Stimulated activated CD8-positive, alpha-beta memory T cell treated with anti-CD3 and anti-CD28 coated beads, Interleukin-12 subunit alpha, Interleukin-12 subunit beta, amount 100 ng/mL, for 24 hours (primary cell): ENCODE results near the gene TWF2.

Experiments used
- DNase-seq: peaks from one replicate; pipeline ENCODE4 v3.0.0-alpha.2; 2020; ENCODE audit errors: extremely low read depth

TWF2 gene

DNA sequence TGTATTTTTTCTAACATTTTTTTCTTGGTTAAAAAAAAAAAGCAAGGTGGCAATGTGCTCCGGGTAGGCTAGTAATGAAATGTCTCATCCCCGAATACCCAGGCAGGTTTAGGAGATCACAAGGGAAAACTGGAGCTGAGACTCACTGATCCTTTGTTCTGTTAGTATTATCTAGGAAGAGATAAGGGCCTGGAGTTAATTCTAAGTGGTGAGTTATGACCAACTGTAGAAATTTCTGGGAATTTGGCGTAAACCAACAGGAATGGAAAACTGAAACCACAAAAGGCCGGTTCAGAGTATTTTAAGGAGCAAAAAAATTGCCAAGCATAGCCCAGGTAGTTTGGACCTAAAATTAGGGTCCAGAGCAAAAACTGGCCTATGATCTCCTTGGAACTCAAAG, 19.0 kb upstream of the TWF2 start:
- DNase-seq: no peak

DNA sequence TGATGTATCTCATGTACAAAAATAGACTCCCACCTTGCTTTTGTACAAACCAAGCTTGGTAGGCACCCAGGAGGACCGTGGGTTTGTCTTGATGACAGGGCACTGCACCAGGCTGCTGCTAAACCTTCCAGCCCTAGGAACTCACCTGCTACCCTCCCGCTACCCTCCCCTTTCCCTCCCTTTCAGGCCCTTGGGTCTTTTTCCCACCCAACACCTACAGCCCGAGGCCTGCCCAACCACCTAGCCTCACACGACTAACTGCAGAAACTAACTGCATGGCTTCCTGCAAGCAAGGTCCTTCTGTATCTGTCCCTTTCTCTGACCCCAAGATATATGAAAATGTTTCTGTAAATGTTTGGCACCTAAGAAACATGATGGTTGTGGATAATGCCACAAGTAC, 17.7 kb upstream of the TWF2 start:
- no peak for DNase-seq

DNA sequence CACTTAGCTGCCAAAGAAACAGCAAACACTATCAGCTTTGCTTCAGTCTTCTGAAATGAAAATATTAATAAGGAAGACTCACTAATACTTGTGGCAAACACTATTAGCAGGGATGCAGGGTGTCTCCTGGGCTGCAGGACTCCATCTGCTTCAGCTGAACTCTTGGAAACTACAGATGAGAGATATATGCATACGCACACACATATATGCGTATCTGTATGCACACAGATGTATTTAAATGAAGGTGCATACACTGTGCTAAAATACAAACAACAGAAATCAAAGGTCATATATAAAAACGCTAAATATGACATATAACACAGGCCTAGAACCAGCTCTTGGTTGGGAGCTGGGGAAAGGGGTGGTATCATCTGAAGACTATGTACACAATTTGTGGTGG, 17.2 kb upstream of the TWF2 start:
- no peak for DNase-seq

DNA sequence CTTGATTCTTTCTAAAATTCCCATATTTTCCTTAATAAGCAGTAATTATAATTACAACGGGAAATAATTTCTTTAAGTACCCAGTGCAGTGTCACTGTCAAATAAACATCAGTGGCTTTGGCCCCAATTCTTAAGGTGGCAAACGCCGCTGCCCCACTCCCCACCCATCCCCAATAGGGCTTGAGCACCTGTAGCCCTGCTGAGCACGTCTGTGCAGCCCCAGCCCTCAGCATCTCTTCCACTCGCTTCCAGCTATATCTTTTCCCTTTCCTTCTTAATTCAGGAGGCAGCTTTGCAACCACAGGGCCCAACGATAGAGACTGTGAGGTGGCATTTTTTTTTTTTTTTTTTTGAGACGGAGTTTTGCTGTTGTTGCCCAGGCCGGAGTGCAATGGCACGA, 15.7 kb upstream of the TWF2 start:
- no peak for DNase-seq

DNA sequence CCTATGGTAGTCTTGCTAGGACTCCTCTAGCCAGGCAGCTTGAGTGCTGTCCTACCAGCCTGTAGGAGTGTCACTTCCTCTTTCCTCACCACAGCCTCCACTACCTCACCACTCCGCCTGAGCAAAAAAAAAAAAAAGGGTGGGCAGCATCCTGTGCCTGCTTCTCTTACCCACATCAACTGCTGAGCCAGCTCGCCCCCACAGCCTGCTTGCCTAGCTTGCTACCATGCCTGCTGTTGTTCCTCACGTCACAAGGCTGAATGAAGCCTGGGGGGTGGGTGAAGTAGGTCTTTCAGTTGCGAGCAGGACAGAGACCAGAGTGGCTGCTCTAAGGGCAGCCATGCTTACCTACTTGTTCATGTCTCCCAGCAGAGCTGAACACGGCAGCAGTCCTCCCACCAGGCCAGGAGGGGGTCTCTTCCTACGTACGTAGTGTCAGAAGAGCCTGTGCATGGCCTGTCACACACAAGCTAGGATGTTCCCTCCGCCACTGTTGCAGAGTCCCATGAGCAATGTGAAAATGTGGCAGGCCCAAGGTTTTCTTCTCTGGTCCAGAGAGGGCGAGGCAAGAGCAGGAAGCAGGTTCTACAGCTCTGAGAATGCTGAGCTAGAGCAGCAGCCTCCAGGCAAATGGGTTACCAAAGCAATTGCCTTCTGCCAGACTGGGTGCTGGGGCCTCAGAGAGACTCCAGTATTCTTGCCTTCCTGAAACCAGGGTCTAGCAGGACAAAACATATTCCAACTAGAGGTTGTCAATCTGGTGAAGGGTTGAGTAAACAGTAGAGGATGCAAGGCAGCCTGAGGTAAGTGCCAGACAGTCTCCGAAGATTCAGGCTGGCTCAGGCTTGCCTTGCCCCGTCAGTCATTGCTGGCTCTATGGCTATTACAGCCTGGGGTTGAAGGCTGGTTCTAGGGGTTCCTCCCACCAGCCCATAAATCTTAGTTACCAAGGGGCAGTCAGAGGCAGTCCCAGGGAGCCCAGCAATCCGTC, 14.7 kb upstream of the TWF2 start:
- peak; percentile 53 for DNase-seq

DNA sequence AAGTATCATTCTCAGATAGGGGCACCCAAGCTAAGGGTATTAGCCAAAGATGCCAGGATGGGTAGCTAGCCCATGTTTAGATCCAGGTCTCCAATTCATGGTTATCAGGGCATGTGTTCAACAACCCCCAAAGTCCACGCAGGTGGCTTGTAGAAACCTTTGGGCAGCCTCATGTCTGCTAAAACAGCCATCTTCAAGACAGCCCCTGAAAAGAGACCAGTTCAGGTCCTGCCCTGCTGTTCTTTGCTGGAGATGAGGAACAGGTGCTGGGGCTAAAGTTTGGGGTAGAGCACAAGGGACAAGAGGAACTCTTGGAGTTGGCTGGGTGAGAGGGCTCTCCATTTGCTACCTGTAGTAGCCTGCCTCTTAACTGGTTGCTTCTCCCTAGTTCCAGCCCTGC, 11.2 kb upstream of the TWF2 start:
- DNase-seq: no peak

DNA sequence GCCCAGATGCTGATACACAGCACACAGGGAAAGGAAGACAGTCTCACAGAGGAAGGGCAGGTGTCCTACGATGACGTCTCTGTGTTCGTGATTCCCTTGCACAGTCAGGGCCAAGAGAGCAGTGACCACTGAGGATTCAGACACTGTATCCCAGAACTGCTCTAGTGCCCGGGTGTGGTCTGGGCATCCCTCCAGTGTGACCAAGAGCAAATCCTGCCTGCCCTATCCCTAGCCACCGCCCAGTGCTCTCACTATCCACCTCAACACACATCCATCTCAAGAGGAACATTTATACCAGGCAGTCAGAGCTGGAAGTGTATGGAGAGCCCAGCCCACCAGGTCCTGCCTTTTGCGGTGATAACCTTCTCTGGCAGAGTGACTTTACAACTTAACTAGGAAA, 10.7 kb upstream of the TWF2 start:
- DNase-seq: no peak

DNA sequence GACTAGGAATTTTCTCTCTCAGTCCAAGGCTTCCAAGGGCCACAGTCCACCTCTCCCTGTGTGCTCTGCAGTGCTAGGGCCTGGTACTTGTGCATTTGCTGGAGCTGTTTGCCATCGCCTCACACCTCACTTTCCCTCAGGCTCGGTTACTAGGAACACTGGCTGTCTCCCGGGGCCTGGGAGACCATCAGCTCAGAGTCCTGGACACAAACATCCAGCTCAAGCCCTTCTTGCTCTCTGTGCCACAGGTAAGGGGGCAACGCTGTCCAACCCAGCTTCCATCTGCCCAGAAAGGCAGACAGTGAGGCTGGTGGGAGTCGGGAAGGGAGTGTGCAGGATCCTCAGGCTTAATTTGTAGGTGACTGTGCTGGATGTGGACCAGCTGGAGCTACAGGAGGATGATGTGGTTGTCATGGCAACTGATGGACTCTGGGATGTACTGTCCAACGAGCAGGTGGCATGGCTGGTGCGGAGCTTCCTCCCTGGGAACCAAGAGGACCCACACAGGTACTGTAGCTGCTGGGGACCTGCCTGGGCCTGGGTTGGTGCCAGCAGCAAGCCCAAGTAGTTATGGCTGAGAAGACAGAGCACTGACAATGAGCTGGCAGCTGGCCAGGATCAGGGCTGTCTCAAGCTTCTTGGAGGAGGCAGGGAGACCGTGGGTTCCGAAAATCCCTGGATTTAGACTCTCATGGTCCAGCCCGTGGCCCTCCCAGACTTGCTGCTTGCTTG, 10.0 kb upstream of the TWF2 start:
- no peak for DNase-seq

DNA sequence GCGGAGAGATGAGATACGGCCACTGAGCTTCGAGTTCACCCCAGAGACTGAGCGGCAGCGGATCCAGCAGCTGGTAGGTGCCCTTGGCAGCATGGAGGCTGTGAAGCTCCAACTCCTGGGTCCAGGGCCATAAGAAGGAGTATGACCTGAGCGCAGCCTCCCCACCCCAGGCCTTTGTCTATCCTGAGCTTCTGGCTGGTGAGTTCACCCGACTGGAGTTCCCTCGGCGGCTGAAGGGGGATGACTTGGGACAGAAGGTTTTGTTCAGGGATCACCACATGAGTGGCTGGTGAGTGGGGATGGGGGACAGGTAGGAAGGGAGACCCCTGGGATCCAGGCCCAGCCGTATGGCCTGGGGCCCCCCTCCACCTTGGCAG, 9.2 kb upstream of the TWF2 start:
- no peak for DNase-seq

DNA sequence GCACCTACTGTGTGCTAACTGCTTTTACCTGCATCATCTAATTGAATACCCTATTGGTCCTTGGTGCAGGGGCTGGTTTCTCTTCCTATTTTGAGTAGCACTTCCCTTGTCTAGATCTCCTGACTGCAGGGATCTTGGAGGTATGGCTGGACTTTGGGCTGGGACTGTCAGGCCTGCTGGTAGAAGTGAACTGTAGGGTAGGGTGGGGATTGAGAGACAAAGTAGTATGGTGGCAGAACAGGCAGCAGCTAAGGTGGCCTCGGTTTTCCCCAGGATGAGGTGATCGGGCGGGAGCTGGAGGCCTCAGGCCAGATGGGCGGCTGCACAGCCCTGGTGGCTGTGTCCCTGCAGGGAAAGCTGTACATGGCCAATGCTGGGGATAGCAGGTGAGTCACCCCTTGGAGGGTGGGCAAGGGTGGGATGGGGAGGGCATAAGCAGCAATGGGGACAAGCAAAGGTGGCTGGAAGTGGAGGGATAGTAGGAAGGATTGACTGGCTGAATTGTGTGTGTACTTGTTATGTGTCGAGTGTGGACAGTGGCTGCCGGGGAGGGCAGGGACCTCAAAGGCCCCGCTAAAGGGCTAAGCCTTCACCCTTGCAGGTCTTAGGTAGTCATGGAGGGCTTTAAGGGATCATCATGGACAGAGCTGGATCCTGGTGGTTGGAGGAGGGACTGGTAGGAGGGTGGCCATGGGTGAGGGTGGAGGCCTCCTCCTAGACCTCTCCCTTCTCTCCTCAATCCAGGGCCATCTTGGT, 8.6 kb upstream of the TWF2 start:
- no peak for DNase-seq

DNA sequence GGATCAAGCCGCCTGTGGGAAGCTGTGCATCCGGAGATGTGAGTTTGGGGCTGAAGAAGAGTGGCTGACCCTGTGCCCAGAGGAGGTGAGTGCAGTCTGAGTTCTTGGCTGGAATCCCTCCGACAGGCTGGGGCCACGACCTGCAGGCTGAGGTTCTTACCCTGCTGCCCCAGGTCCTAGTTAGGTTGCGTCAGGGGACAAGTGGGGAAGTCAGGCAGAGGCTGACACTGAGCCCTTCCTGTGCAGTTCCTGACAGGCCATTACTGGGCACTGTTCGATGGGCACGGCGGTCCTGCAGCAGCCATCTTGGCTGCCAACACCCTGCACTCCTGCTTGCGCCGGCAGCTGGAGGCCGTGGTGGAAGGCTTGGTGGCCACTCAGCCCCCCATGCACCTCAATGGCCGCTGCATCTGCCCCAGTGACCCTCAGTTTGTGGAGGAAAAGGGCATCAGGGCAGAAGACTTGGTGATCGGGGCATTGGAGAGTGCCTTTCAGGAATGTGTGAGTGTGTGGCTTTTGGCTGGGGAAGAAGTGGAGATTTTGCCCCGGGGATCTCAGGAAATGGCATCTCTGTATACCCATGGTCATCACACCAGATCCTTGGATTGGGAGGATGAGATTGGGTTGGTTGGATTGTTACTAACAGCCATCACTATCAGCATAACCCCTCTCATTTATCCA, 7.9 kb upstream of the TWF2 start:
- DNase-seq: no peak

DNA sequence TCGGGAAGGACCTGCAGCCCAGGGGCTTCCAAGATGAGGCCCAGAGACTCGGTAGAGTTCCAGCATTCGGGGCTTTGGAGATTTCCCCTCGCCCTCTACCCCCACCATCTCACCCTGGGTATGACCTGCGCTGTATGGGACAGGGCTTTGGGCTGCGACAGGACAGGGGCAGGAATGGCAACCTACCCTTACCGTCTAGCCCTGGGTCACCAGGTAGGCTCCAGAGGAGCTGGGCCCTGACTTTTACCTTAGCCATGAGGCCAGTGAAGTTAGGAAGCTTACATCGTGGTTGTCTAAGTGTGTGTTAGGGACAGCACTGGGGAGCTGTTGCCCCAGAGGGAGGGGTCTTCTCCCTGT, 7.3 kb upstream of the TWF2 start:
- no peak for DNase-seq

DNA sequence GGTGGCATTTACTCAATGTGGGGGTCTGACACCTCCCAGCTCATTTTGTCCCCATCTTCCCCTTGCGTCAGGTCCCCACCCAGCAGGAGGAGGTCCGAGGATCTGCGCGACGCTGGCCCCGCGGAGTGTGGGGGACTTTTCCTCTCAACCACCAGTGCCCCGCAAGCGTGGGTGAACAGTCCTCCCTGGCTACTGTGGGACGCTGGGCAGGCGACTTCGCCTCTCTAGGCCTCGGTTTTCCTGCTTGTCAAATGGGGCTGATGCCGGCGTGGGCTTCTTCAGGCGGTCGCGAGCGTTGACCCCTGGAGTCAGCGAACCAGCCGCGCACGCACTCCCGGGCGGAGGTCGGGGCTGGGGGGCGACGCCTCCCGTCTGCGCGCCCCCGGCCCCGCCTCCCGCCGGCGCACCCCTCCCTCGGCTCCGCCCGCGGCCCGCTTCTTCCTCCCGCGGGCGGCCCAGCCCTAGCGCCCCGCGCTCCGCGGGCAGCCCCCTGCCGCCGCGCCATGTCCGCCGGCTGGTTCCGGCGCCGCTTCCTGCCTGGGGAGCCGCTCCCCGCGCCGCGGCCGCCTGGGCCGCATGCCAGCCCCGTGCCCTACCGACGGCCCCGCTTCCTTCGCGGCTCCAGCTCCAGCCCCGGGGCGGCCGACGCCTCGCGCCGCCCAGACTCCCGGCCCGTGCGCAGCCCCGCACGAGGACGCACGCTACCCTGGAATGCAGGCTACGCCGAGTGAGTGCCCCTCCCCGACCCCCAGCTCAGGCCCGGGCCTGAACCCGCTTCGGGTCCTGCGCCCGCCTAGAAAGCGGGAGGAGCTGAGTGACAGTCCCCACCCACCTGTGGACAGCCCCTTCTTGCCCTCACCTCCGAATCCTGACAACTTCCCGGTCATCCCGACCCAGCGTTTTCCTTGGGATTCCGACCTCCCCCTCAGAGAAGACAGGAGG, 6.6 kb upstream of the TWF2 start, which contains the start of gene PPM1M:
Gene PPM1M (plus strand): TSS at position 438 of the 942 bp plus-strand sequence. CDS start 66 bp downstream, at position 504.
- no peak for DNase-seq

DNA sequence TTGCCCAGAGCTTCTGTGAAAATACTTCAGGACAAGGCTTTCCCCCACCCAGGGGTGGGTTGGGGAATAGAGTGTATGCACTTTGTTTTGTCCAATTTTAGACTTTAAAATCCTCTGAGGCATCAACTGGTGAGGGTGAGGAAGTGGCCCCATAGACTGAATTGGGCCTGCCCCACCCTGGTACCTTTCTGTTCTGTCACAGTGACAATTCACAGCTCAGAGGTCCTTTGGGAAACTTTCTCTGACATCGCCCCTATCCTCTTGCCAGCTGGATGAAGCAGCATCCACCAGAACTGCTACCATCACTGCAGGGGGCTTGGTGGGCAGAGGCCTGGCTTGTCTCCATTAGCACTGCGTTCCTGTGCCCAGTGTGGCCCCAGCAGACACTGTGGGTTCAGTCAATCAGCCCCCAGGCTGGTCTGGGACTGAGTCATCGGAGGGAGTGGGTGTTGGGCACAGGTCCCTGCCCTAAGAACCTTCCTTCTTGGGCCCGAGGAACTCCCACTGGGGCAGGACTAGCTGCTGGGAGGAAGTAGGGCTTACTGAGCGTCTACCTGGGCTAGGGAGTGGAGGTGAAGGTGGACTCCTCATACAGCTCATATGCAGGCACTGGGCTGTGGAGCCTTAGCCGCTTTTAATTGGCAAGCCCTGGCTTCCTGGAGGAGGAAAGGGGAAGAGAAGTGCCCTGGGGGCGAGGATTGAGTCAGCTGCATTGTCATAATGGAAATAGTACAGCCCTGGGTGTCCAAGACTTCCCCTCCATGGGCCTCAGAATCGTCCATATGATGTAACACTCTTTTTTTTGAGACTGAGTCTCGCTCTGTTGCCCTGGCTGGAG, 5.1 kb upstream of the TWF2 start:
- no peak for DNase-seq

DNA sequence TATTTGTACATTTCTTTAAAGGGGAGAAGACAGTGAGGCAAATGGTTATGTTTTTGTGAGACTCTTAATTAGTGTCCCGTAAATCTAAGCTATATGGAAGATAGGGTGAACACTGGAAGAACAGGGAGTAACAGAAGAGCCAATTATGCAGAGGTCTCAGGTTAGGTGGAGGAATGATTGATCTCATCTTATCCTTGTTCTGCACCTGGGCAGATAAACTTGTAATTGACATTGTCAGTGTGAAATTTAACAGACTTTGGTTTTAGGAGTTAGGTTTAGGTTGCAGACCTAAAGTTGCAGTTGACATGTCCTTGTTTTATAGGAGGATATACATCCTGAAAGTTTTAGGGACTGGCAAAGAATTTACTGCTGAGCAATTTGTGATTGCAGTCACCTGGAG, 3.1 kb upstream of the TWF2 start:
- DNase-seq: no peak

DNA sequence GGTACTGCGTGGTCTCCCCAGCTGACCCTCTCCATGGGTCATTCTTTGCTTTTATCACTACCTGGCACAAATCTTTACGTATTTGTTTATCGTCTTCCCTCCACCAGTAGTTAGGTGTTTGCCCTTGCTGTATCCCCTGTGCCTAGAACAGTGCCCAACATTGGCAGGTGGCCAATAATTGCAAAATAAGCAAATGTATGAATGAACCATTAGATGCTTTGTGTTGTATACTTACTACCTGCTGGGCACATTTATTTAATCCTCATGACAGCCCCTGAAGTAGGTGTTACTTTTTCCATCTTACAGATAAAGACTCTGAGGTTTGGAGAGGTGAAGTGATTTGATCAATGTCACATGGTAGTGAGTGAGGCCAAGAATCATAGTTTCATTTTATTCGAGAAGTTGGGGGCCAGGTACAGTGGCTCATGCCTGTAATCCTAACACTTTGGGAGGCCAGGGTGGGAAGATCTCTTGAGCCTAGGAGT, 2.0 kb upstream of the TWF2 start:
- DNase-seq: no peak

DNA sequence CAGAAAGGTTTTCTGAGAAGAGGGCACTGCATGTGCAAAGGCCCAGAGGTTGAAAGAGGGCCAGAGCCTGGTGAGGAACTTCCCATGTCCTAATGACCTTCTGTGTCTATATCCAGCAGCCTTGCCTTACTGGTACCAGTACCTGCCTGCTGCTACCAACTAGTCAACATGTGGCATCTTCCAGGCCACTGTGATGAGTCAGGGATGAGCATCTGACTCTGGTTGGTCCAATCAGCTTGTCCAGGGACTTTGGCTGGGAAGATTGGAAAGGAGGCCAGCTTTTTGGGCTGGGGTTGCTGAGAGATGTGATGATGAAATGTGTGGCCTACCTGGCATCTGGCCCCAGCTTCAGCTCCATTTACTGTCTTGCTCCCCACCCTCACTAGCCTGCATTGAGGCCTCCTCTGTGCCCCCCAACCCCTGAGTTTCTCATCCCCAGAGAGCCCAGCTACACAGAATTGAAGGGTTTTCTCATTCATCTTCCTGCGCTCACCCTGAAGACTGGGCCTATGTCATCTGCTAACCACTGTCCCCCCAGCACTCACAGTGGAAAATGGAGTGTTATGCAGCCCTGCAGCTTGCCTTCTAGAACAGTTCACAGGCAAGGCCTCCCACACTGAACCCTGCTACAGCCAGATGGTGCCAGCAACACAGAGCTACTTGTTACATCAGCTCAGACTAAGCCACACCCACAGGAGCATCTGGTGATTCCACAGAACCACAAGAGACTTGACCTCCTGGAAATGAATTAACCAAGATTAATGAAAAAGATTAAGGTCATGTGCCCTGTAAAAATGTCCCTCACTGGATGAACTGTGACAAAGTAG, 1.3 kb upstream of the TWF2 start:
- DNase-seq: no peak

DNA sequence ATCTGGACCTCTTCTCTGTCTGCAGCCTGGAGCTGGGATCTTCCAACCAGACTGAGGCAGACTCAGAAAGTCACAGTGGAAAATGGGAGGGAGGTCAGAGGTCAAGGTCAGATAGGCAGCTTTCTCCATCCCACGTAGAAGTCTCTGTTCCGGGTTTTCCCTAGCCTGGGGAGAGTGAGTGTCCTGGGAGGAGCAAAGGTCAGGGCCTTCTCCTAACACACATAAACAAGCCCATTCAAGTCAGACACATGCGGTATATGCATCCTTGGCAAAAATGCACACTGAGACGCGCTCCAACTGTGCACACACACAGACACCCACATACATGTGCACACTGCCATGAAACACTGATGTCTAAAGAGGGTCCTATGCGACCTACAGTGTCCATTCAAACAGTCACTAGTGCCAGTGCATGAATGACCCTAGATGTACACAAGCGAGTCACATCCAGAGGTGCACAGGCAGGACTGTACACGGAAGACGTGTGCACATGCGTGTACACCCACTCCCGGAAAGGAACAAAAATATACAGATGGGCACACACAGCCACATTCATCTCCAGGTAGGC, 681 bp downstream of the TWF2 start:
- no peak for DNase-seq
